KMS-11 (cell line): ENCODE results near the gene COPE.

Source experiments
- H2AFZ ChIP-seq: fragments of 200-600 bp; sonication (generic); 2 replicates; pipeline ENCODE4 v1.6.1; 2016; ENCODE audit warnings: antibody characterized with exemption, mixed run types, low read depth
- H3K27ac ChIP-seq: fragments of 200-600 bp; sonication (generic); 2 replicates; pipeline ENCODE4 v1.6.1; 2016; ENCODE audit warnings: mild to moderate bottlenecking, mixed run types
- H3K27me3 ChIP-seq: fragments of 200-600 bp; sonication (generic); 2 replicates; pipeline ENCODE4 v1.6.1; 2017; ENCODE audit warnings: mild to moderate bottlenecking, low read depth, mixed run types, moderate library complexity; ENCODE audit not compliant: insufficient read depth
- H3K36me3 ChIP-seq: fragments of 200-600 bp; sonication (generic); 2 replicates; pipeline ENCODE4 v1.6.1; 2017; ENCODE audit warnings: mild to moderate bottlenecking, mixed run types; ENCODE audit not compliant: insufficient read depth
- H3K4me1 ChIP-seq: fragments of 200-600 bp; sonication (generic); 2 replicates; pipeline ENCODE4 v1.6.1; 2016; ENCODE audit warnings: mild to moderate bottlenecking, low read depth, mixed run types; ENCODE audit not compliant: poor library complexity, severe bottlenecking
- H3K4me2 ChIP-seq: fragments of 200-600 bp; sonication (generic); 2 replicates; pipeline ENCODE4 v1.7.0; 2016; ENCODE audit warnings: mild to moderate bottlenecking, mixed run types
- H3K4me3 ChIP-seq: fragments of 200-600 bp; sonication (generic); IDR thresholded peaks from 2 replicates; pipeline ENCODE4 v1.6.1; 2017; ENCODE audit warnings: low read depth, low read length, mixed read lengths; ENCODE audit not compliant: insufficient read depth
- H3K79me2 ChIP-seq: fragments of 200-600 bp; sonication (generic); 2 replicates; pipeline ENCODE4 v1.6.1; 2016; ENCODE audit warnings: low read depth, mixed run types; ENCODE audit not compliant: insufficient read depth
- H3K9ac ChIP-seq: fragments of 200-600 bp; sonication (generic); 2 replicates; pipeline ENCODE4 v1.6.1; 2016; ENCODE audit warnings: mild to moderate bottlenecking, mixed run types
- H4K20me1 ChIP-seq: fragments of 200-600 bp; sonication (generic); 2 replicates; pipeline ENCODE4 v1.6.1; 2016; ENCODE audit warnings: mild to moderate bottlenecking, mixed run types; ENCODE audit not compliant: insufficient read depth
- CTCF ChIP-seq: fragments of 200-600 bp; sonication (generic); conservative IDR thresholded peaks from 2 replicates; pipeline ENCODE4 v1.6.1; 2017; ENCODE audit warnings: low read depth, mild to moderate bottlenecking, antibody characterized with exemption, low read length, moderate library complexity, mixed read lengths

COPE gene

GRCh38 chr19:18850471-18851375, 68.5 kb downstream of the COPE start:
- Histone ChIP-seq H3K27ac (no peak overlapping the region), H2AFZ (no peak overlapping the region), H3K36me3 (no peaks in the 10 kb centered on the region; the same call in 1 of the 2 replicates), H3K4me3 (no peak overlapping the region), H4K20me1 (peaks cover 41% of the 10 kb centered on the region), H3K27me3 (no peaks in the 10 kb centered on the region), H3K9ac (no peak overlapping the region), H3K79me2 (peaks cover 38% of the 10 kb centered on the region; the same call in 1 of the 2 replicates), H3K4me2 (no peak overlapping the region), H3K4me1 (peaks cover 45% of the 10 kb centered on the region)
- TF ChIP-seq CTCF = no peak

- Histone ChIP-seq H3K36me3 (no peaks in the 10 kb centered on the region; the same call in 1 of the 2 replicates), H3K27ac (no peak overlapping the region), H2AFZ (no peak overlapping the region), H3K79me2 (peaks cover 46% of the 10 kb centered on the region), H4K20me1 (peaks cover 49% of the 10 kb centered on the region), H3K4me2 (peak overlapping the region; percentile 33; the same call in 1 of the 2 replicates), H3K27me3 (no peaks in the 10 kb centered on the region), H3K4me1 (peaks cover 53% of the 10 kb centered on the region), H3K4me3 (no peak overlapping the region), H3K9ac (no peak overlapping the region)
- no peak for TF ChIP-seq CTCF
These were observed 69.3 kb downstream of the COPE start for GRCh38 chr19:18849838-18850400.
